Renal pelvis (tissue), 4 donors: ENCODE measurements around the gene PDPK1. TPM values are rescaled to one million over a fixed set of nuclear protein-coding genes. Genes with fewer than 3 reads are reported as not detected.
"Not testable (repeated sequence)": the region's sequence is repeated elsewhere in the genome, so short reads cannot be mapped to it uniquely, and the experiment has no call there.

ENCODE experiments used
- DNase-seq: peaks from one replicate; pipeline ENCODE4 v3.0.0-alpha.2; 2013
- polyA plus RNA-seq, 3 donors: library from polyadenylated mRNA; unstranded; fragments of 120-200 nt; gene quantifications; one replicate each; pipeline ENCODE4 v1.2.1, GENCODE V29; 2013; ENCODE audit not compliant: insufficient read length in 3 of 3

PDPK1 gene
- polyA plus RNA-seq, 3 donors: 49.4 to 51.4 (median 50.1) TPM

GRCh38 chr16:2580818-2581217, 43.0 kb downstream of the PDPK1 start:
- DNase-seq: not testable (repeated sequence)

GRCh38 chr16:2584729-2585650, 47.2 kb downstream of the PDPK1 start:
- DNase-seq: no peak

- no peak for DNase-seq
These were observed 47.8 kb downstream of the PDPK1 start for GRCh38 chr16:2585651-2586081.

- DNase-seq: no peak
These were observed 48.4 kb downstream of the PDPK1 start for GRCh38 chr16:2586241-2586640.

- no peak for DNase-seq
These were observed 49.2 kb downstream of the PDPK1 start for GRCh38 chr16:2586901-2587480.

GRCh38 chr16:2587891-2588565, 50.2 kb downstream of the PDPK1 start:
- DNase-seq: no peak

GRCh38 chr16:2591476-2592240, 53.8 kb downstream of the PDPK1 start:
- DNase-seq: no peak

- no peak for DNase-seq
These were observed 55.0 kb downstream of the PDPK1 start for GRCh38 chr16:2592786-2593185.

GRCh38 chr16:2595393-2596205, 57.8 kb downstream of the PDPK1 start:
- no peak for DNase-seq

- DNase-seq: no peak
These were observed 59.1 kb downstream of the PDPK1 start for GRCh38 chr16:2596747-2597559.

- no peak for DNase-seq
These were observed 59.7 kb downstream of the PDPK1 start for GRCh38 chr16:2597560-2597902.

- DNase-seq: no peak
These were observed 60.4 kb downstream of the PDPK1 start for GRCh38 chr16:2598133-2598641.

GRCh38 chr16:2598723-2599122, 60.9 kb downstream of the PDPK1 start:
- DNase-seq: no peak

GRCh38 chr16:2599165-2599564, 61.3 kb downstream of the PDPK1 start:
- not testable (repeated sequence) for DNase-seq

GRCh38 chr16:2599785-2600184, 62.0 kb downstream of the PDPK1 start:
- DNase-seq: not testable (repeated sequence)

- DNase-seq: not testable (repeated sequence)
These were observed 63.6 kb downstream of the PDPK1 start for GRCh38 chr16:2601301-2602025.

- not testable (repeated sequence) for DNase-seq
These were observed 64.4 kb downstream of the PDPK1 start for GRCh38 chr16:2602175-2602574.

GRCh38 chr16:2603165-2604015, 65.6 kb downstream of the PDPK1 start:
- peak; percentile 97 for DNase-seq
